Mesenchymal stem cell (in vitro differentiated cells and primary cell): ENCODE measurements around the gene BAX.
A peak's percentile ranks its signal among the peaks of the same experiment; 100 is the strongest.
"Not testable (repeated sequence)": the region's sequence is repeated elsewhere in the genome, so short reads cannot be mapped to it uniquely, and the experiment has no call there.

ENCODE experiments used
- DNase-seq: peaks from one replicate; pipeline ENCODE4 v3.0.0-alpha.2; 2013
- H2AFZ ChIP-seq: one replicate; pipeline ENCODE4 v1.6.1; 2013; ENCODE audit warnings: low read depth, mild to moderate bottlenecking, control low read depth, inconsistent platforms, low read length, moderate library complexity
- H2AK5ac ChIP-seq: 2 replicates; pipeline ENCODE4 v1.6.1; 2013; ENCODE audit warnings: low read length, moderate library complexity, mild to moderate bottlenecking, inconsistent platforms; ENCODE audit not compliant: severe bottlenecking
- H2BK120ac ChIP-seq: one replicate; pipeline ENCODE4 v1.6.1; 2013; ENCODE audit warnings: low read depth, mild to moderate bottlenecking, inconsistent platforms, low read length, moderate library complexity
- H2BK12ac ChIP-seq, 2 experiments: one replicate each; pipeline ENCODE4 v1.6.1; 2013; ENCODE audit warnings: inconsistent platforms in 2 of 2, low read length in 2 of 2, mild to moderate bottlenecking in 2 of 2, moderate library complexity in 2 of 2, control low read depth in 1 of 2
- H2BK15ac ChIP-seq: one replicate; pipeline ENCODE4 v1.6.1; 2013; ENCODE audit warnings: mild to moderate bottlenecking, low read depth, inconsistent platforms; ENCODE audit not compliant: poor library complexity, severe bottlenecking
- H2BK5ac ChIP-seq: 2 replicates; pipeline ENCODE4 v1.6.1; 2013; ENCODE audit warnings: low read depth, mild to moderate bottlenecking, low read length, control low read depth, inconsistent platforms; ENCODE audit not compliant: poor library complexity, severe bottlenecking
- H3K14ac ChIP-seq, 2 experiments: one replicate each; pipeline ENCODE4 v1.6.1; 2013; ENCODE audit warnings: inconsistent platforms in 2 of 2, low read length in 2 of 2, control low read depth in 1 of 2, mild to moderate bottlenecking in 1 of 2, moderate library complexity in 1 of 2
- H3K18ac ChIP-seq, 2 experiments: one replicate each; pipeline ENCODE4 v1.6.1; 2013; ENCODE audit warnings: inconsistent platforms in 2 of 2, low read length in 2 of 2, control low read depth in 1 of 2, low read depth in 1 of 2, mild to moderate bottlenecking in 1 of 2
- H3K23ac ChIP-seq, 2 experiments: one replicate each; pipeline ENCODE4 v1.6.1; 2013; ENCODE audit warnings: inconsistent platforms in 2 of 2, low read length in 2 of 2, mild to moderate bottlenecking in 2 of 2, moderate library complexity in 2 of 2, control low read depth in 1 of 2
- H3K27ac ChIP-seq: 2 replicates; pipeline ENCODE4 v1.5.1; 2013; ENCODE audit warnings: mild to moderate bottlenecking, moderate library complexity, low read length, control low read depth, inconsistent platforms; ENCODE audit not compliant: poor library complexity, severe bottlenecking
- H3K27me3 ChIP-seq, 2 experiments: 2 replicates each; pipeline versions ENCODE4 v1.6.1 to v1.7.0; 2013; ENCODE audit warnings: low read length in 2 of 2, mild to moderate bottlenecking in 2 of 2, moderate library complexity in 2 of 2, control low read depth in 1 of 2, inconsistent platforms in 1 of 2; ENCODE audit not compliant: control insufficient read depth in 1 of 2, insufficient read depth in 1 of 2
- H3K36me3 ChIP-seq, 2 experiments: 2 replicates each; pipeline versions ENCODE4 v1.6.1 to v1.7.0; 2013; ENCODE audit warnings: low read length in 2 of 2, control low read depth in 1 of 2, inconsistent platforms in 1 of 2, low read depth in 1 of 2, mild to moderate bottlenecking in 1 of 2; ENCODE audit not compliant: insufficient read depth in 2 of 2, control insufficient read depth in 1 of 2
- H3K4ac ChIP-seq, 2 experiments: one replicate each; pipeline ENCODE4 v1.6.1; 2013; ENCODE audit warnings: inconsistent platforms in 2 of 2, low read length in 2 of 2, mild to moderate bottlenecking in 2 of 2, moderate library complexity in 2 of 2, control low read depth in 1 of 2, low read depth in 1 of 2
- H3K4me1 ChIP-seq: 2 replicates; pipeline ENCODE4 v1.6.1; 2013; ENCODE audit warnings: low read depth, low read length, control low read depth; ENCODE audit not compliant: control insufficient read depth, insufficient read depth
- H3K4me2 ChIP-seq: 2 replicates; pipeline ENCODE4 v1.6.1; 2013; ENCODE audit warnings: low read length, mild to moderate bottlenecking, inconsistent platforms; ENCODE audit not compliant: poor library complexity, severe bottlenecking
- H3K4me3 ChIP-seq, 2 experiments: 2 replicates each; pipeline versions ENCODE4 v1.5.1 to v1.7.0; 2013; ENCODE audit warnings: low read length in 2 of 2, mild to moderate bottlenecking in 2 of 2, control low read depth in 1 of 2, low read depth in 1 of 2; ENCODE audit not compliant: insufficient read depth in 1 of 2
- H3K79me1 ChIP-seq: replicated peaks from 2 replicates; pipeline ENCODE4 v1.6.1; 2013; ENCODE audit warnings: mild to moderate bottlenecking, control low read depth, low read length, inconsistent platforms; ENCODE audit not compliant: poor library complexity, severe bottlenecking
- H3K9ac ChIP-seq: 2 replicates; pipeline ENCODE4 v1.7.0; 2013; ENCODE audit warnings: mild to moderate bottlenecking, low read length, moderate library complexity
- H3K9me3 ChIP-seq: 2 replicates; pipeline ENCODE4 v1.7.0; 2013; ENCODE audit warnings: mild to moderate bottlenecking, low read length; ENCODE audit not compliant: control insufficient read depth
- H4K8ac ChIP-seq: one replicate; pipeline ENCODE4 v1.6.1; 2013; ENCODE audit warnings: inconsistent platforms, mild to moderate bottlenecking, low read length, moderate library complexity
- H4K91ac ChIP-seq: one replicate; pipeline ENCODE4 v1.6.1; 2013; ENCODE audit warnings: mild to moderate bottlenecking, low read length, inconsistent platforms
- WGBS: methylation state at CpG from one replicate; pipeline ENCODE4 v1.1.7; 2013; ENCODE audit warnings: mixed read lengths; 5-methylcytosine and 5-hydroxymethylcytosine counted together

BAX gene

DNA sequence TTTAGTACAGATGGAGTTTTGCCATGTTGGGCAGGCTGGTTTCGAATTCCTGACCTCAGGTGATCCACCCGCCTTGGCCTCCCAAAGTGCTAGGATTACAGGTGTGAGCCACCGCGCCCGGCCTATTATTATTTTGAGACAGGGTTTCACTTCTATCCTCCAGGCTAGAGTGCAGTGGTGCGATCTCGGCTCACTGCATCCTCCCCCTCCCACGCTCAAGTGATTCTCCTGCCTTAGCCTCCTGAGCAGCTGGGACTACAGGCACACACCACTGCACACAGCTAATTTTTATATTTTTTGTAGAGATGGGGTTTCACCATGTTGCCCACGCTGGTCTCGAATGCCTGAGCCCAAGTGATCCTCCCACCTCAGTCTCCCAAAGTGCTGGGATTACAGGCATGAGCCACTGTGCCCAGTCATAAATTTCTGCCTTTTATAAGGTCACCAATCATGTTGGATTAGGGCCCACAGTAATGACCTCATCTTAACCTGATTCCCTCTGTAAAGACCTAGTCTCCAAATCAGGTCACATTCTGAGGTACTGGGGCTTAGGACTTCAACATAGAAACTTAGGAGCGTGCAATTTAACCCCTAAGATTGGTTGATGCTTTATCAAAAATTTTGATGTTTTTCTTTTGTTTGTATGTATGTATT is 45.1 kb upstream of the BAX start:
- H2BK120ac ChIP-seq, H3K18ac ChIP-seq, H3K4me3 ChIP-seq, H2BK12ac ChIP-seq, H3K27me3 ChIP-seq, H3K9me3 ChIP-seq, H3K9ac ChIP-seq, H2BK5ac ChIP-seq, H3K4me2 ChIP-seq, H2AK5ac ChIP-seq, H3K27ac ChIP-seq, H4K8ac ChIP-seq, H3K14ac ChIP-seq, H4K91ac ChIP-seq, H3K4ac ChIP-seq, H3K23ac ChIP-seq, H2BK15ac ChIP-seq, DNase-seq, H3K4me1 ChIP-seq, H2AFZ ChIP-seq: not testable (repeated sequence)
- WGBS: 99% methylated on average over 11 of the region's 11 CpGs
- Histone ChIP-seq H3K36me3 (peaks cover 85 to 89% of the 10 kb centered on the region in 2 experiments), H3K79me1 (peaks cover 27% of the 10 kb centered on the region)

DNA sequence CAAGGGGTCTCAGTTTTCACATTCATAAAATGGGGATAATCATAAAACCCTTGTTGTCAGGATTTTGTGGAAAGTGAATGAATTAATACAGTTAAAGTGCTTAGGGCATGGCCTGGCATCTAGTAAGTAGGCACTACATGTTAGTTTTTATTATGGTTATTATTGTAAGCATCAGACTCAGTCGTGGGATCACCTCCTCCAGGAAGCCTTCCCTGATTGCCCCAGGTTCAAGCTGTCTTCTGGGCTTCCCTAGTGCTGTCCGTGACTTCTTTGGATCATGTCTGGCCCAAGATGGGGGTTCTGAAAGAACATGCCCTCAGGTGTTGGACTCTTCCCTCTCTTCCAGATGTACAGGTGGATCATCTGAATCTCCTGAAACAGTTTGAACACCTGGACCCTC is 43.9 kb upstream of the BAX start:
- H2BK12ac ChIP-seq: no peak overlapping the region
- H2BK5ac ChIP-seq: no peak overlapping the region
- H3K79me1 ChIP-seq: peaks cover 18% of the 10 kb centered on the region
- no peaks in the 10 kb centered on the region for H3K4me1 ChIP-seq
- H4K8ac ChIP-seq: no peak overlapping the region
- H3K4me2 ChIP-seq: no peak overlapping the region
- no peak overlapping the region for H3K9ac ChIP-seq
- 88% methylated on average over 2 of the region's 2 CpGs for WGBS
- no peak overlapping the region for H3K27ac ChIP-seq
- H2BK120ac ChIP-seq: no peak overlapping the region
- H2AFZ ChIP-seq: no peak overlapping the region
- no peak overlapping the region for H2AK5ac ChIP-seq
- H3K18ac ChIP-seq: no peak overlapping the region
- no peaks in the 10 kb centered on the region for H3K9me3 ChIP-seq
- no peak overlapping the region for H3K4me3 ChIP-seq
- H3K14ac ChIP-seq: no peak overlapping the region
- H4K91ac ChIP-seq: no peak overlapping the region
- no peak overlapping the region for H3K23ac ChIP-seq
- H3K27me3 ChIP-seq: no peaks in the 10 kb centered on the region
- DNase-seq: no peak
- H2BK15ac ChIP-seq: no peak overlapping the region
- H3K4ac ChIP-seq: no peak overlapping the region
- peaks cover 85 to 88% of the 10 kb centered on the region in 2 experiments for H3K36me3 ChIP-seq

DNA sequence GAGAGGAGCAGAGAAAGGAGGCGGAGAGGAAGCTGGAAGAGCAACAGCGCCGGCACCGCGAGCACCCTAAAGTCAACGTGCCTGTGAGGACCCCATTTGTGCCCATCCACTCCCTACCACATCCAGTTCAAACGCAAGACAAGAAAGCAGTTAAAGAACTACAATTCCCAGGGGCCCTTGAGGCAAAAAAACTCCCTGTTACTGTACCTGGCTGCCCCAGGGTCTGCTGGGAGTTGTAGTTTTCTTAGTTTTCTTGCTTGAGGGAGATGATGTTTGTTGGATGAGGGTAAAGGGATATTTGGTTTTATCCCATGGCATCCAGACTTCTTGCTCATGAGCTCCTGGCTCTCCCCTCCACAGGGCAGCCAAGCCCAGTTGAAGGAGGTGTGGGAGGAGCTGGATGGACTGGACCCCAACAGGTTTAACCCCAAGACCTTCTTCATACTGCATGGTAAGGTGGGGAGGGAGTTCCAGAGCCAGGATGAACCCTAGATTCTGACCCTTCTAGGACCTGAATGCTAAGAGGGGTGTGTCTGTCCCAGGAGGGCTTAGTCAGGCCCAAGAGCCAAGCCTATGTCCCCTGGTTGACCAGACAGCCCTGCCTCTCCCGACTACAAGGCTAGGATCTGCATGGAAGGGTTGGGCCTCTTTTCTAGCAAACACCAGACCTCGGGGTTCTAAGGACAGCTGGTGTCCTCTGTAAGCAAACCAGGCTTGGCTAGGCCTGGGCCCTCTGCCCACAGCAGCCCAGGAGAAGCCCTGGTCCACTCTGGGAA is 41.4 kb upstream of the BAX start:
- no peak overlapping the region for H4K8ac ChIP-seq
- H3K79me1 ChIP-seq: peaks cover 12% of the 10 kb centered on the region
- H3K36me3 ChIP-seq: peaks cover 81 to 84% of the 10 kb centered on the region in 2 experiments
- H2BK5ac ChIP-seq: no peak overlapping the region
- H3K14ac ChIP-seq: no peak overlapping the region
- DNase-seq: no peak
- H3K4me3 ChIP-seq: no peak overlapping the region
- no peak overlapping the region for H2AFZ ChIP-seq
- H2BK120ac ChIP-seq: no peak overlapping the region
- H3K18ac ChIP-seq: no peak overlapping the region
- no peaks in the 10 kb centered on the region for H3K9me3 ChIP-seq
- no peak overlapping the region for H3K9ac ChIP-seq
- H3K4me2 ChIP-seq: no peak overlapping the region
- H3K27ac ChIP-seq: no peak overlapping the region
- no peaks in the 10 kb centered on the region for H3K27me3 ChIP-seq
- H3K23ac ChIP-seq: peak overlapping the region in 1 of 2 experiments; percentile 26
- no peak overlapping the region for H2BK15ac ChIP-seq
- H3K4me1 ChIP-seq: no peaks in the 10 kb centered on the region
- H4K91ac ChIP-seq: no peak overlapping the region
- no peak overlapping the region for H2BK12ac ChIP-seq
- 94% methylated on average over 9 of the region's 9 CpGs for WGBS
- H3K4ac ChIP-seq: no peak overlapping the region
- H2AK5ac ChIP-seq: no peak overlapping the region

GRCh38 chr19:48914181-48914580 is 40.5 kb upstream of the BAX start:
- Histone ChIP-seq H2BK15ac (no peak overlapping the region), H2AFZ (no peak overlapping the region), H4K8ac (no peak overlapping the region), H2BK120ac (no peak overlapping the region), H3K79me1 (peaks cover 7% of the 10 kb centered on the region), H4K91ac (no peak overlapping the region), H2AK5ac (no peak overlapping the region), H3K36me3 (peaks cover 81 to 86% of the 10 kb centered on the region in 2 experiments), H3K4me2 (no peak overlapping the region), H3K27me3 (no peaks in the 10 kb centered on the region), H3K4ac (no peak overlapping the region), H3K4me1 (no peaks in the 10 kb centered on the region), H3K4me3 (no peak overlapping the region), H3K27ac (no peak overlapping the region), H2BK12ac (no peak overlapping the region), H3K23ac (no peak overlapping the region), H3K18ac (no peak overlapping the region), H3K9me3 (no peaks in the 10 kb centered on the region), H3K14ac (no peak overlapping the region), H2BK5ac (no peak overlapping the region), H3K9ac (no peak overlapping the region)
- no peak for DNase-seq
- WGBS: 97% methylated on average over 8 of the region's 8 CpGs
